Duodenal mucosa (tissue), 2 donors: ENCODE data around the gene EFCC1.

Source experiments
- H3K27ac ChIP-seq: one replicate; pipeline ENCODE4 v1.7.0; 2013; ENCODE audit warnings: low read depth, low read length
- H3K27me3 ChIP-seq, 2 donors: one replicate each; pipeline ENCODE4 v1.7.0; 2013; ENCODE audit warnings: low read length in 2 of 2, control low read depth in 1 of 2; ENCODE audit not compliant: insufficient read depth in 2 of 2, control insufficient read depth in 1 of 2
- H3K36me3 ChIP-seq, 2 donors: one replicate each; pipeline ENCODE4 v1.7.0; 2013; ENCODE audit warnings: low read length in 2 of 2, control low read depth in 1 of 2; ENCODE audit not compliant: insufficient read depth in 2 of 2, control insufficient read depth in 1 of 2
- H3K4me1 ChIP-seq, 2 donors: one replicate each; pipeline ENCODE4 v1.7.0; 2013; ENCODE audit warnings: low read length in 2 of 2, control low read depth in 1 of 2; ENCODE audit not compliant: insufficient read depth in 2 of 2, control insufficient read depth in 1 of 2
- H3K4me3 ChIP-seq, 2 donors: one replicate each; pipeline ENCODE4 v1.7.0; 2013; ENCODE audit warnings: low read length in 2 of 2, low read depth in 1 of 2
- H3K9ac ChIP-seq, 2 donors: one replicate each; pipeline ENCODE4 v1.7.0; 2013; ENCODE audit warnings: low read length in 2 of 2, low read depth in 1 of 2
- H3K9me3 ChIP-seq, 2 donors: one replicate each; pipeline ENCODE4 v1.7.0; 2013; ENCODE audit warnings: low read length in 2 of 2, control low read depth in 1 of 2; ENCODE audit not compliant: control insufficient read depth in 1 of 2

The EFCC1 gene

DNA sequence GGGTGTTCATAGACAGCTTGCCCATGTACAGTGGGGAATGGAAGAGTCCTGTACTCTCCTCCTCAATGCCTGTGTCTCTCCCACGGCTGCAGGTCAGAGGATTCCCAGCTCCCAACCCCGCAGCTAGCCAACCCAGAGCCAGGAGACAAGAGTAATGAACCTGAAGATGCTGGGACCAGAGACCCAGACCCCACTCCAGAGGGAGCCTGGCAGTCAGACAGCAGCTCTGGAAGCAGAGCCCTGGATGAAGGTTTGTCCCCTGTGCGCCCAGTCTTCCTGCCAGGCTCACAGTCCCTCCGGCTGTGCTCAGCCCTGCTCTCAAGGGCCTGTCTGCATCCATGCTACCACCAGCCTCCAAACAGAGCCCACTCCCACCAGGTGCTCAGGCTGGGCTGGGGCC, 29.5 kb downstream of the EFCC1 start:
- no peaks in the 10 kb centered on the region for H3K9me3 ChIP-seq
- H3K4me1 ChIP-seq = peaks cover 6 to 14% of the 10 kb centered on the region in 2 donors
- no peak overlapping the region for H3K27ac ChIP-seq
- no peaks in the 10 kb centered on the region for H3K27me3 ChIP-seq
- H3K9ac ChIP-seq = no peak overlapping the region
- H3K36me3 ChIP-seq = no peaks in the 10 kb centered on the region
- H3K4me3 ChIP-seq = no peak overlapping the region

DNA sequence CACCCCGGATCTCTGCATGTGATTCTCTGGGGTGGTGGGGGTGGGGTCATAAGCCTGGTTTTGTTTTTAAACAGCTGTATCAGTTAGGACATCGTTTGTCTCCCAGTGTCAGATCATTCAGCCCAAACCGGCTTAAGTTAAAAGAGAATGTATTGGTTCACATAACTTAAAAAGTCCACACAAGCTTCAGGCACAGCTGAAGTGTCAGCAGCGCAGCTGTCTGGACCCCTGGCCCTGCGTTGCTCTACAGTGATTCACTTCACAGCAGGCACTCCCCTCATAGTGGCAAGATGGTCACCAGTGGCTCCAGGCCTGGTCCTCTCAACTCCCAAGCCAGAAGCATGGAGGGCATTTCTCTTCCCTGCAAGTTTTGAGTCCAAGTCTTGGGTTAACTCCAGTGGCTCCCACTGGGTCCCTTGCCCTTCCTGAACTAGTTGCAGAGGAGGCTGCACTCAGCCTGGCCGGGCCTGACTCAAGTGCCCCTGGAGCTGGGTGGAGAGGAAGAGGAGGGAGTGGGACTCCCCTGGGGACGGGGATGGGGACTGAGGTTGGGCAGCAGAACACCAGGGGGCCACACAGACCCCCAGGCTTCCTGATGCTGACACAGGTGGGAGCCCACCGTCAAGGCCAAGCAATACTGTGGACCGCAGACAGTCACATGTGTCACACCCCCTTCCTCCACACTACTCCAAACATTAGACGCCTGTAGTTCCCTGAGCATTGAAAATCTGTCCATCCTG, 30.5 kb downstream of the EFCC1 start:
- no peaks in the 10 kb centered on the region for H3K36me3 ChIP-seq
- H3K27me3 ChIP-seq = no peaks in the 10 kb centered on the region
- H3K9me3 ChIP-seq = no peaks in the 10 kb centered on the region
- H3K9ac ChIP-seq = no peak overlapping the region
- no peak overlapping the region for H3K4me3 ChIP-seq
- peaks cover 1 to 6% of the 10 kb centered on the region in 2 donors for H3K4me1 ChIP-seq
- no peak overlapping the region for H3K27ac ChIP-seq

DNA sequence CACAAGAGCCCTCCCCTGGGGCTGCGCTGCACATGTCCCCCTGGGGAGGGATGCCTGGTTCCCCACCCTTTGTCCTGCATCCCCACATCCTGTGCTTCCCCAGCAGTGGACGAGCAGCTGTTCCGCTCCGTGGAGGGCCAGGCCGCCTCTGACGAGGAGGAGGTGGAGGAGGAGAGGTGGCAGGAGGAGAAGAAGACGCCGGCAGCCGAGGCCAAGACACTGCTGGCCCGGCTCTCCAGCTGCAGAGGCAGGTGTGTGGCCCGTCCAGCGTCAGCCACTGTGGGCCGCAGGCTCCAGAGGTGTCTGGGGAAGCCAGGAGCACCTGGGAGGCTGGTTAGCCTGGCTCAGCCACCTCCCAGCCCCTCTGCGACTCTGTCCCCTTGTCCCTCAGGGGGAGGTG, 31.6 kb downstream of the EFCC1 start:
- Histone ChIP-seq H3K4me3 (no peak overlapping the region), H3K9ac (no peak overlapping the region), H3K4me1 (no peaks in the 10 kb centered on the region), H3K9me3 (no peaks in the 10 kb centered on the region), H3K27ac (no peak overlapping the region), H3K27me3 (no peaks in the 10 kb centered on the region), H3K36me3 (no peaks in the 10 kb centered on the region)

DNA sequence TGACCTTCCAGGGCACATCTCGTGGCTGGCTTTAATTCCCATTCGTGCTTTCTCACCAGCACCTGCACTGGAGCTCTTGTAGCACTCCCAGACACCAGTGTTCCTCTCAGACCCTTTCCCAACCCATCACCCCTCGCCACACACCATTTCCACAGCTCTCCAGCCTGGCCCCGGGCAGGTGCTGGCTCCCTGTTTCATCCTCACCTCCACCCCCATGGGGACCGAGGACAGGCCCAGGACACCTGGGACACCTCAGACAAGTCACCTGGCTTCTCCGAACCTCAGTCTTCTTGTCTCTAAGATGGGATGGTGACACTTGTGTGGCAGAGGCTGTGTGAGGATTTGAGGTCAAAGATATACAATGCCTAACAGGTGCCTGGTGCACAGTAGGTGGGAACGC, 32.0 kb downstream of the EFCC1 start:
- Histone ChIP-seq H3K27ac (no peak overlapping the region), H3K4me3 (no peak overlapping the region), H3K9me3 (no peaks in the 10 kb centered on the region), H3K27me3 (no peaks in the 10 kb centered on the region), H3K4me1 (no peaks in the 10 kb centered on the region), H3K36me3 (no peaks in the 10 kb centered on the region), H3K9ac (no peak overlapping the region)

DNA sequence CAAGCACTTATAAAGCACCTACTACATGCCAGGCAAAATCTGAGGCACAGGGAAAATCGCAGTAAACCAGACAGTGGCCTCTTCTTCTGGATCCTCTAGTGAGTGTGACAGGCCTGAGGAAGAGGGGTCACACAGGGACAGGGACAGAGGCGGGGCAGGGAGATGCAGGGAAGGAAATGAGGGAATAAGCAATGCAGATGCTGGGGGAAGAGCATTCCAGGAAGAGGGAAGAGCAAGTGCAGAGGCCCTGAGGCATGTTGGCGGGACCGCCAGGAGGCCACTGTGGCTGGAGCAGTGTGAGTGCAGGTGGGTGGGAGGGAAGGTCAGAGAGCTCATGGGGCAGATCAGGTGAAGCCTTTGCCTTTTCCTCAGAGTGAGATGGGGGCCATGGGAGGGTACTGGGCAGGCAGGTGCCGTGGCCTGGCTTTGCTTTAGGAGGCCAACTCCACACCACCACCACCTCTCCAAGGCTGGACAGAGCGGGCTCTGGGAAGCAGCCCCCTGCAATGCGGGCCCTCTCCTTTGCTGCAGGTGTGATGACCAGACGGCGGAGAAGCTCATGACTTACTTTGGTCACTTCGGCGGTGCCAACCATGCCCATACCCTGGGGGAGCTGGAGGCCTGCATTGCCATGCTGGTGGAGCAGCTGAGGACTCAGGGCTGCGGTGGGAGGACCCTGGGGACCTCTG, 32.7 kb downstream of the EFCC1 start:
- H3K27me3 ChIP-seq = no peaks in the 10 kb centered on the region
- H3K9me3 ChIP-seq = no peaks in the 10 kb centered on the region
- no peaks in the 10 kb centered on the region for H3K4me1 ChIP-seq
- H3K36me3 ChIP-seq = no peaks in the 10 kb centered on the region
- H3K4me3 ChIP-seq = no peak overlapping the region
- H3K27ac ChIP-seq = no peak overlapping the region
- H3K9ac ChIP-seq = no peak overlapping the region

DNA sequence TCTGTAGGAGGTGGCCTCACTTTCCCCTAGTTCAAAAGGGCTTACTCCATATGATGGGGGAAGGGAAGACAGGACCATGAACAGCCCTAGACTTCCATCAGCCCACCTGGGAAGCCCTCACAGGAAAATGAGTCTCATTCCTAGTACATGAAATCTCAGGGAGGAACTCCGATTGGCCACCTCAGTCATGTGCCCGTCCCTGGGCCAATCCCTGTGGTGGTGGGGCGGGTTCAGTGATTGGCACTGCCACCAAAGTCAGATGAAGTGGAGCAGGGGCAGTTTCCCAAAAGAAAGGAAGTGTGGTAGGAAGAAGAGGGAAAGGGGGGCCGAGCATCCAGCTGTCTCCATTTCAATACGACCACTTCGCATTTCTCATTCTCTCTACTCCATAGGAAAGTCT, 33.5 kb downstream of the EFCC1 start:
- H3K9me3 ChIP-seq = no peaks in the 10 kb centered on the region
- H3K27me3 ChIP-seq = no peaks in the 10 kb centered on the region
- H3K27ac ChIP-seq = no peak overlapping the region
- no peaks in the 10 kb centered on the region for H3K4me1 ChIP-seq
- H3K36me3 ChIP-seq = no peaks in the 10 kb centered on the region
- no peak overlapping the region for H3K4me3 ChIP-seq
- H3K9ac ChIP-seq = no peak overlapping the region

DNA sequence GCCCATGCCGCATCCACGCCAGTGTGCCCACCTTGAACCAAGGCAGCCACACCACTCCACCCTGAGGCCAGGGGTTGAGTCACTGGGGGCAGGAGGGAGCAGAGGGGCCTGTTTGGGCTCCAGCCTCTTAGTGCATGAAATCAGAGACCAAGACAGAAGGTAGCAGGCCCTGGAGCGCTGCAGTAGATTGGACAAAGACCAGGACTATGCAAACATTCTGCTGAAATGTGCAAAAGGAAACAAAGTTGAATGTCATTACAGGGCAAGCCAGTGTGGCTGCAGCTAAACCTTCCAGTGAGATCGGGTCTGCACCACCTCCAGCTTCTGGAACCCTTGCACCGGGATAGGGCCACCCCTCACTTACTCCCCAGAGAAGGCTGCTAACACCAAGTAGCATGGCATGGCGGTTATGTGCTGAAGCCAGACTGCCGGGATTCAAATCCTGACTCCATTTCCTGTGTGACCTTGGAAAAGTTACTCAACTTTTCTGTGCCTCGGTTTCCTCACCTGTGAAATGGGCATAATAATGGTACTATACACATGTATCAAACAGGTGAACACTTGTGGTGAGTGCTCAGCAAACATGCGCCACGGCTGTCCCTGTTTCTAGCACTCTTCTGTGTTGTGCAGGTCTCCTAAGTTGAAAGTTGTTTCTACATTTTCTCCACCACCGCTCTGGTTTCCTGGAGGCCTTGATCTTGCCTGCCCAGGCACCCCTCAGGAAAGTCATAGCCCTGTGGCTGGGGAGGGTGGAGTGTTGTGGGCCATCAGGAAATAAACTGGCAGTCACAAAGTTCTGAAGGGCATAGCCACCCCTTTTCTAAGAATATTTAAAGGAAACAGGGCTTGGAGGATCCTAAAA, 34.5 kb downstream of the EFCC1 start:
- Histone ChIP-seq H3K4me1 (no peaks in the 10 kb centered on the region), H3K9me3 (no peaks in the 10 kb centered on the region), H3K4me3 (no peak overlapping the region), H3K9ac (no peak overlapping the region), H3K36me3 (no peaks in the 10 kb centered on the region), H3K27me3 (no peaks in the 10 kb centered on the region), H3K27ac (no peak overlapping the region)

DNA sequence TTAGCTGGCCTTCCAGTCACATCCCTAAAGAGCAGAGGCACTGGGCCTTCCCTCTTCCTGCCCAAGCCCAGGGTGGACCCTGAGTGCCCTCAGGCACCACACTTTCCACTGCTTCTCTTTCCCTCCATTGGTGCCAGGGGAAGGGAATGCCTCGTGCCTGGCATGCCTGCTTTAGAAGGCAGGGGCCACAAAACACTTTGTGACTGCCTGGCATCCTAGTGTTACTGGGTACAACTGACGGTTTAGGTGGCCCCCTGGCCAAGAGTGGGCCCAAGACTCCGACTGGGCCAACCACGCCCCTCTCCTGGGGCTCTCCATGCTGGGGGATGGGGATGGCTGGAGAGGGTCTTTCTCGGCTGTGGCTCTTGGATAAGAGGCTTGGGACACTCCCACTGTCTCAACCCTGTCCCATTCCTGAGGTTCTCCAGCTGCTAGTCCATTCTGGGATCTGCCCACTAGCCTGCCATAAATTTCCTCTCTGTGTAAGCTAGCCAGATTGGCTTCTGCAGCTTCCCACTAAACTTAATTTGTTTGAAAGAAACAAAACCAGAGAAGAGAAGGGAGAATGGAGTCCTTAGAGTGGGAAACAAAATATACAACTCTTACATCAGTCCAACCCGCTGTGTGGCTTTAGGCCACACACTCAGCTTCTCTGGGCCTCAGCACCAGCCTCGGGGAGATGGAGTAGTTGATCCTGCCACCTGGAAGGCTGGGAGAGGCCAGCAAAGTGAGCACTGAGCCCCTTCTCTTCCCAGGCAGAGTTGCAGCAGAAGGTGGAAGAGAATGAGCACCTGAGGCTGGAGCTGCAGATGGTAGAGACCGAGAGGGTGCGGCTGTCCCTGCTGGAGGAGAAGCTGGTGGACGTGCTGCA, 35.4 kb downstream of the EFCC1 start:
- Histone ChIP-seq H3K4me1 (no peaks in the 10 kb centered on the region), H3K9ac (no peak overlapping the region), H3K27ac (no peak overlapping the region)

DNA sequence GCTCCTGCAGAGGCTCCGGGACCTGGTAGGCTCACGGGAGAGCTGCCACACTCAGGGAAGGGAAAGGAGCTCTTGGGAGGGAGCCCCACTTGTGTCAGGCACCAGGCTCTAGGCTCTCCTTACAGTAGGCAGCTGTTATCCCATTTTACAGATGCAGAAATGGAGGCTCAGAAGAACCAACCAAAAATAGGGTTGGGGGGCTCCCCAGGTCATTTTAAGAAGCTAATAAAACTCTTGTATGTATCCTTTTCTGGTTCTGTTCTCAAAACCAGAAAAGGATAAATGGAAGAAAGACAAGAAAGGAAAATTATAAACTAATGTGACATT, 36.0 kb downstream of the EFCC1 start:
- no peak overlapping the region for H3K27ac ChIP-seq
- no peak overlapping the region for H3K4me3 ChIP-seq
- H3K9me3 ChIP-seq = no peaks in the 10 kb centered on the region
- no peaks in the 10 kb centered on the region for H3K4me1 ChIP-seq
- H3K36me3 ChIP-seq = no peaks in the 10 kb centered on the region
- H3K27me3 ChIP-seq = no peaks in the 10 kb centered on the region
- H3K9ac ChIP-seq = no peak overlapping the region

More for the DNA sequence above, 35.4 kb downstream of the EFCC1 start:
- no peaks in the 10 kb centered on the region for H3K9me3 ChIP-seq
- H3K4me3 ChIP-seq = no peak overlapping the region
- no peaks in the 10 kb centered on the region for H3K36me3 ChIP-seq
- no peaks in the 10 kb centered on the region for H3K27me3 ChIP-seq
